GM21576 (cell line): ENCODE measurements around the gene ELOVL3.

Experiments
- ATAC-seq: cut with Tn5 transposase; IDR thresholded peaks from one replicate; pipeline ENCODE4 v1.9.1; 2021; ENCODE audit warnings: mild to moderate bottlenecking, moderate library complexity; ENCODE audit not compliant: unreplicated experiment

ELOVL3 gene

GRCh38 chr10:102226542-102226870, 407 bp downstream of the ELOVL3 start:
- no peak for ATAC-seq

GRCh38 chr10:102227050-102227449, 951 bp downstream of the ELOVL3 start:
- ATAC-seq = no peak

- peak; percentile 46 for ATAC-seq
These were observed 3.7 kb downstream of the ELOVL3 start for GRCh38 chr10:102229810-102230263.

- ATAC-seq = no peak
These were observed 4.3 kb downstream of the ELOVL3 start for GRCh38 chr10:102230264-102230860.

- no peak for ATAC-seq
These were observed 4.8 kb downstream of the ELOVL3 start for GRCh38 chr10:102230861-102231356.

GRCh38 chr10:102231357-102232318, 5.5 kb downstream of the ELOVL3 start:
- no peak for ATAC-seq

- ATAC-seq = no peak
These were observed 7.9 kb downstream of the ELOVL3 start for GRCh38 chr10:102233997-102234396.

GRCh38 chr10:102234888-102235597, 8.9 kb downstream of the ELOVL3 start:
- ATAC-seq = no peak

- ATAC-seq = no peak
These were observed 9.5 kb downstream of the ELOVL3 start for GRCh38 chr10:102235598-102235920.

- ATAC-seq = no peak
These were observed 9.9 kb downstream of the ELOVL3 start for GRCh38 chr10:102236006-102236405.

GRCh38 chr10:102237711-102238252, 11.7 kb downstream of the ELOVL3 start:
- ATAC-seq = no peak

- no peak for ATAC-seq
These were observed 14.4 kb downstream of the ELOVL3 start for GRCh38 chr10:102240467-102241031.

GRCh38 chr10:102241032-102241443, 14.9 kb downstream of the ELOVL3 start:
- no peak for ATAC-seq

- ATAC-seq = peak; percentile 36
These were observed 15.5 kb downstream of the ELOVL3 start, which contains the start of gene PITX3 for GRCh38 chr10:102241444-102242117. PITX3 (minus strand) TSS chr10:102241512; CDS start chr10:102232080, 9,432 bp downstream.

- no peak for ATAC-seq
These were observed 16.0 kb downstream of the ELOVL3 start for GRCh38 chr10:102242118-102242485.

- no peak for ATAC-seq
These were observed 17.2 kb downstream of the ELOVL3 start for GRCh38 chr10:102243309-102243708.

GRCh38 chr10:102245082-102245931, 19.2 kb downstream of the ELOVL3 start, which contains the start of gene GBF1:
GBF1 (plus strand) TSS chr10:102245532; CDS start chr10:102258939, 13,407 bp downstream.
- ATAC-seq = peak; percentile 89

GRCh38 chr10:102245932-102246251, 19.8 kb downstream of the ELOVL3 start:
- no peak for ATAC-seq

GRCh38 chr10:102246261-102246660, 20.2 kb downstream of the ELOVL3 start:
- no peak for ATAC-seq
